B cell (primary cell): ENCODE measurements around the gene HLA-DMB. TPM values are rescaled to one million over a fixed set of nuclear protein-coding genes. Genes with fewer than 3 reads are reported as not detected.
A peak's percentile ranks its signal among the peaks of the same experiment; 100 is the strongest.

Experiments
- ATAC-seq: fragments of 200-7000 bp; cut with Tn5 transposase; one replicate; pipeline ENCODE4 v1.10.0; 2021; ENCODE audit warnings: low read depth, mild to moderate bottlenecking, moderate number of reproducible peaks, moderate library complexity
- CTCF ChIA-PET: fragments of 350-600 bp; sonication (Branson Sonifier 250); formaldehyde crosslinking; loops from one replicate; lab custom pipeline; 2021; ENCODE audit warnings: antibody characterized with exemption, inconsistent platforms; lab: Charles Lee
- POLR2A ChIA-PET: fragments of 350-600 bp; sonication (Branson Sonifier 250); formaldehyde crosslinking; loops from one replicate; lab custom pipeline; 2021; ENCODE audit warnings: antibody characterized with exemption; lab: Charles Lee
- DNase-seq: peaks from one replicate; pipeline ENCODE4 v3.0.0; 2013
- H2AFZ ChIP-seq: 2 replicates; pipeline ENCODE4 v1.6.1; 2012; ENCODE audit warnings: mild to moderate bottlenecking, low read depth, low read length; ENCODE audit not compliant: insufficient read depth, poor library complexity, severe bottlenecking
- H3K27ac ChIP-seq, 2 donors: 1 replicate in 1 of 2; 2 replicates in 1 of 2; pipeline ENCODE4 v1.5.1; 2012 to 2013; ENCODE audit warnings: low read length in 2 of 2, mild to moderate bottlenecking in 2 of 2, moderate library complexity in 1 of 2
- H3K27me3 ChIP-seq, 4 experiments: fragments of 200-600 bp in 1 of 4; sonication (generic) in 1 of 4; replicated peaks in 1 of 4; 1 replicate in 2 of 4; 2 replicates in 2 of 4; pipeline versions ENCODE4 v1.6.1 to v1.7.0; 2013 to 2016; ENCODE audit warnings: low read length in 3 of 4, mild to moderate bottlenecking in 2 of 4, mixed read lengths in 1 of 4, moderate library complexity in 1 of 4; ENCODE audit not compliant: insufficient read depth in 4 of 4, control insufficient read depth in 3 of 4; ENCODE audit errors: control extremely low read depth in 1 of 4
- H3K36me3 ChIP-seq, 2 experiments: replicated peaks in 1 of 2; 1 replicate in 1 of 2; 2 replicates in 1 of 2; pipeline versions ENCODE4 v1.6.1 to v1.7.1; 2013; ENCODE audit warnings: low read length in 1 of 2; ENCODE audit not compliant: insufficient read depth in 2 of 2, control insufficient read depth in 1 of 2; ENCODE audit errors: control extremely low read depth in 1 of 2, extremely low read depth in 1 of 2
- H3K4me1 ChIP-seq, 2 donors: fragments of 200-600 bp in 1 of 2; sonication (generic) in 1 of 2; 1 replicate in 1 of 2; 2 replicates in 1 of 2; pipeline versions ENCODE4 v1.5.1 to v1.6.1; 2013 to 2017; ENCODE audit warnings: low read length in 2 of 2; ENCODE audit not compliant: control insufficient read depth in 2 of 2, insufficient read depth in 2 of 2
- H3K4me2 ChIP-seq: replicated peaks from 2 replicates; pipeline ENCODE3; 2012; ENCODE audit warnings: mild to moderate bottlenecking, low read depth, low read length; ENCODE audit not compliant: poor library complexity, severe bottlenecking
- H3K4me3 ChIP-seq, 5 experiments: fragments of 200-600 bp in 1 of 5; sonication (generic) in 1 of 5; 1 replicate in 3 of 5; 2 replicates in 2 of 5; pipeline versions ENCODE4 v1.5.1 to v1.7.0; 2011 to 2016; ENCODE audit warnings: low read length in 4 of 5, mild to moderate bottlenecking in 4 of 5, low read depth in 2 of 5, control low read depth in 1 of 5, moderate library complexity in 1 of 5; ENCODE audit not compliant: insufficient read depth in 1 of 5; ENCODE audit errors: control extremely low read depth in 1 of 5, extremely low read depth in 1 of 5
- H3K79me2 ChIP-seq: fragments of 200-600 bp; sonication (generic); one replicate; pipeline ENCODE4 v1.6.0; 2016; ENCODE audit warnings: low read length; ENCODE audit not compliant: control insufficient read depth, insufficient read depth
- H3K9ac ChIP-seq: fragments of 200-600 bp; sonication (generic); 2 replicates; pipeline ENCODE4 v1.6.1; 2017; ENCODE audit warnings: mild to moderate bottlenecking, low read length, moderate library complexity
- H3K9me3 ChIP-seq, 3 donors: one replicate each; pipeline versions ENCODE4 v1.6.1 to v1.7.1; 2013; ENCODE audit warnings: low read length in 2 of 3; ENCODE audit not compliant: control insufficient read depth in 2 of 3, insufficient read depth in 1 of 3; ENCODE audit errors: control extremely low read depth in 1 of 3
- H4K20me1 ChIP-seq: 2 replicates; pipeline ENCODE4 v1.6.0; 2012; ENCODE audit warnings: mild to moderate bottlenecking, low read length; ENCODE audit not compliant: insufficient read depth, control insufficient read depth, poor library complexity, severe bottlenecking
- H3K27ac Mint-ChIP-seq: one replicate; pipeline ENCODE4 v1.8.0; 2021; ENCODE audit warnings: mixed read lengths
- H3K27me3 Mint-ChIP-seq: one replicate; pipeline ENCODE4 v1.8.0; 2021; ENCODE audit warnings: mixed read lengths
- H3K4me1 Mint-ChIP-seq: one replicate; pipeline ENCODE4 v1.8.0; 2021; ENCODE audit warnings: mixed read lengths
- H3K4me3 Mint-ChIP-seq: one replicate; pipeline ENCODE4 v1.8.0; 2021; ENCODE audit warnings: mixed read lengths
- H3K9me3 Mint-ChIP-seq: one replicate; pipeline ENCODE4 v1.8.0; 2022; ENCODE audit warnings: mixed read lengths; ENCODE audit not compliant: insufficient read depth
- CTCF ChIP-seq: fragments of 200-600 bp; IDR thresholded peaks from one replicate; pipeline ENCODE4 v1.8.0; 2022; ENCODE audit warnings: antibody characterized with exemption, mild to moderate bottlenecking
- EZH2 ChIP-seq: IDR thresholded peaks from 2 replicates; pipeline ENCODE4 v1.6.1; 2012; ENCODE audit warnings: borderline replicate concordance, low read depth, mild to moderate bottlenecking, moderate library complexity, low read length; ENCODE audit not compliant: insufficient read depth, poor library complexity, severe bottlenecking
- WGBS: methylation state at CpG from one replicate; pipeline ENCODE4 v1.1.5; 2013; ENCODE audit warnings: missing lambda C conversion rate; ENCODE audit not compliant: insufficient coverage; 5-methylcytosine and 5-hydroxymethylcytosine counted together
- intact Hi-C: fragments of 100-400 bp; cut with micrococcal nuclease; formaldehyde crosslinking; loops from one replicate; pipeline ENCODE4 v1.10.0; 2022
- polyA plus RNA-seq: library from polyadenylated mRNA; depleted of rRNA; stranded (reverse); fragments of >200 nt; gene quantifications from 2 replicates; pipeline ENCODE4 v1.2.3, GENCODE V29; 2012
- total RNA-seq, 2 donors: library from RNA; stranded (reverse); fragments of 120-200 nt in 1 of 2; gene quantifications; 1 replicate in 1 of 2; 2 replicates in 1 of 2; pipeline versions ENCODE4 v1.2.3 to v1.2.4, GENCODE V29; 2013 to 2022

Gene HLA-DMB
- total and polyA plus RNA-seq, 2 donors (not counting 1 experiment from before 2014, with no cell fraction given): 593 to 656 TPM

- H3K36me3 ChIP-seq: peaks cover 0 to 58% of the 10 kb centered on the region in 2 experiments
- H3K4me1 ChIP-seq: peaks cover 29 to 43% of the 10 kb centered on the region in 2 donors
- H3K4me2 ChIP-seq: peak overlapping the region; percentile 88
- CTCF ChIA-PET: interaction anchor here (0.7 to 28.4 kb wide), 14 partner anchors 10 to 174 kb away, joined by 3 to 822 read pairs (median 14); partner anchors contain the start of genes HLA-DMA, HLA-DMB and TAP2
- H3K4me3 ChIP-seq: peak overlapping the region; percentile 87 to 99 (median 96)
- DNase-seq (peak; percentile 69), ATAC-seq (no peak)
- H4K20me1 ChIP-seq: peaks cover 66% of the 10 kb centered on the region
- no CpG with 5 or more reads among the region's 4 CpGs for WGBS
- H3K9ac ChIP-seq: peak overlapping the region; percentile 91
- peaks cover 89% of the 10 kb centered on the region for H3K79me2 ChIP-seq
- Mint-ChIP-seq H3K27ac (peak overlapping the region; percentile 99), H3K27me3 (no peaks in the 10 kb centered on the region), H3K9me3 (no peaks in the 10 kb centered on the region), H3K4me3 (peak overlapping the region; percentile 96), H3K4me1 (peaks cover 47% of the 10 kb centered on the region)
- no peak overlapping the region for H2AFZ ChIP-seq
- TF ChIP-seq EZH2: no peak
- intact Hi-C loops: loop anchor here (5.0 kb wide), 3 partner anchors 53 to 797 kb away; partner anchors contain the start of genes AGPAT1 and RNF5
- no peaks in the 10 kb centered on the region for H3K27me3 ChIP-seq
- no peaks in the 10 kb centered on the region for H3K9me3 ChIP-seq
- POLR2A ChIA-PET: interaction anchor here (0.6 to 11.8 kb wide), 12 partner anchors 9 to 138 kb away, joined by 3 to 349 read pairs (median 3); partner anchors contain the start of genes HLA-DMA, HLA-DMB, PSMB8 and PSMB9
- peak overlapping the region; percentile 71 to 75 for H3K27ac ChIP-seq
These were observed 33.1 kb upstream of the HLA-DMB start for GRCh38 chr6:32974016-32974333.

- Histone ChIP-seq H3K79me2 (peaks cover 87% of the 10 kb centered on the region), H3K27ac (peak overlapping the region; percentile 71 to 75), H3K4me3 (peak overlapping the region; percentile 87 to 99 (median 96)), H3K27me3 (no peaks in the 10 kb centered on the region), H3K9me3 (no peaks in the 10 kb centered on the region), H2AFZ (no peak overlapping the region), H3K36me3 (peaks cover 0 to 52% of the 10 kb centered on the region in 2 experiments), H4K20me1 (peaks cover 63% of the 10 kb centered on the region), H3K4me1 (peaks cover 29 to 43% of the 10 kb centered on the region in 2 donors), H3K4me2 (peak overlapping the region; percentile 88), H3K9ac (peak overlapping the region; percentile 91)
- ChIA-PET CTCF (interaction anchor here (1.0 to 28.4 kb wide), 16 partner anchors 10 to 235 kb away, joined by 3 to 822 read pairs (median 15); partner anchors contain the start of genes HLA-DMA, HLA-DMB, PSMB8 and RING1), POLR2A (interaction anchor here (0.6 to 11.8 kb wide), 22 partner anchors 9 to 618 kb away, joined by 3 to 349 read pairs (median 6); partner anchors contain the start of genes HLA-DMA, HLA-DMB, PSMB8 and PSMB9)
- WGBS: 2% methylated on average over 21 of the region's 23 CpGs
- DNase-seq (peak; percentile 86), ATAC-seq (no peak)
- Mint-ChIP-seq H3K27ac (peak overlapping the region; percentile 99), H3K4me1 (peaks cover 43% of the 10 kb centered on the region), H3K27me3 (no peaks in the 10 kb centered on the region), H3K4me3 (peak overlapping the region; percentile 96), H3K9me3 (no peaks in the 10 kb centered on the region)
- intact Hi-C loops: loop anchor here (1.0 to 5.0 kb wide), 4 partner anchors 11 to 796 kb away; partner anchors contain the start of genes AGPAT1 and RNF5
- TF ChIP-seq EZH2 (no peak), CTCF (no peak)
These were observed 32.6 kb upstream of the HLA-DMB start for GRCh38 chr6:32973144-32974015.
